H7 (cell line): Measurements from ENCODE around the gene MAP2. TPM values are rescaled to one million over a fixed set of nuclear protein-coding genes. Genes with fewer than 3 reads are reported as not detected.

ENCODE experiments used
- DNase-seq: peaks from one replicate; pipeline ENCODE4 v3.0.0; 2012
- H3K27me3 ChIP-seq: 2 replicates; pipeline ENCODE4 v1.6.0; 2011; ENCODE audit warnings: mild to moderate bottlenecking, low read length; ENCODE audit not compliant: control insufficient read depth, insufficient read depth
- H3K36me3 ChIP-seq: replicated peaks from 2 replicates; pipeline ENCODE4 v1.5.1; 2011; ENCODE audit warnings: low read length; ENCODE audit not compliant: control insufficient read depth, insufficient read depth
- H3K4me3 ChIP-seq: 2 replicates; pipeline ENCODE4 v1.5.1; 2011; ENCODE audit warnings: low read depth, mild to moderate bottlenecking, control low read depth, low read length, moderate library complexity; ENCODE audit not compliant: insufficient read depth
- total RNA-seq: library from RNA; depleted of rRNA; stranded (reverse); fragments of >200 nt; shearing (Covaris generic); gene quantifications from 2 replicates; pipeline ENCODE4 v1.2.3, GENCODE V29; 2014; rRNA removed

MAP2 gene, protein sequence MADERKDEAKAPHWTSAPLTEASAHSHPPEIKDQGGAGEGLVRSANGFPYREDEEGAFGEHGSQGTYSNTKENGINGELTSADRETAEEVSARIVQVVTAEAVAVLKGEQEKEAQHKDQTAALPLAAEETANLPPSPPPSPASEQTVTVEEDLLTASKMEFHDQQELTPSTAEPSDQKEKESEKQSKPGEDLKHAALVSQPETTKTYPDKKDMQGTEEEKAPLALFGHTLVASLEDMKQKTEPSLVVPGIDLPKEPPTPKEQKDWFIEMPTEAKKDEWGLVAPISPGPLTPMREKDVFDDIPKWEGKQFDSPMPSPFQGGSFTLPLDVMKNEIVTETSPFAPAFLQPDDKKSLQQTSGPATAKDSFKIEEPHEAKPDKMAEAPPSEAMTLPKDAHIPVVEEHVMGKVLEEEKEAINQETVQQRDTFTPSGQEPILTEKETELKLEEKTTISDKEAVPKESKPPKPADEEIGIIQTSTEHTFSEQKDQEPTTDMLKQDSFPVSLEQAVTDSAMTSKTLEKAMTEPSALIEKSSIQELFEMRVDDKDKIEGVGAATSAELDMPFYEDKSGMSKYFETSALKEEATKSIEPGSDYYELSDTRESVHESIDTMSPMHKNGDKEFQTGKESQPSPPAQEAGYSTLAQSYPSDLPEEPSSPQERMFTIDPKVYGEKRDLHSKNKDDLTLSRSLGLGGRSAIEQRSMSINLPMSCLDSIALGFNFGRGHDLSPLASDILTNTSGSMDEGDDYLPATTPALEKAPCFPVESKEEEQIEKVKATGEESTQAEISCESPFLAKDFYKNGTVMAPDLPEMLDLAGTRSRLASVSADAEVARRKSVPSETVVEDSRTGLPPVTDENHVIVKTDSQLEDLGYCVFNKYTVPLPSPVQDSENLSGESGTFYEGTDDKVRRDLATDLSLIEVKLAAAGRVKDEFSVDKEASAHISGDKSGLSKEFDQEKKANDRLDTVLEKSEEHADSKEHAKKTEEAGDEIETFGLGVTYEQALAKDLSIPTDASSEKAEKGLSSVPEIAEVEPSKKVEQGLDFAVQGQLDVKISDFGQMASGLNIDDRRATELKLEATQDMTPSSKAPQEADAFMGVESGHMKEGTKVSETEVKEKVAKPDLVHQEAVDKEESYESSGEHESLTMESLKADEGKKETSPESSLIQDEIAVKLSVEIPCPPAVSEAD (N-terminal part only)
- total RNA-seq, result 1.6 and 3.1 TPM in 2 replicates

DNA sequence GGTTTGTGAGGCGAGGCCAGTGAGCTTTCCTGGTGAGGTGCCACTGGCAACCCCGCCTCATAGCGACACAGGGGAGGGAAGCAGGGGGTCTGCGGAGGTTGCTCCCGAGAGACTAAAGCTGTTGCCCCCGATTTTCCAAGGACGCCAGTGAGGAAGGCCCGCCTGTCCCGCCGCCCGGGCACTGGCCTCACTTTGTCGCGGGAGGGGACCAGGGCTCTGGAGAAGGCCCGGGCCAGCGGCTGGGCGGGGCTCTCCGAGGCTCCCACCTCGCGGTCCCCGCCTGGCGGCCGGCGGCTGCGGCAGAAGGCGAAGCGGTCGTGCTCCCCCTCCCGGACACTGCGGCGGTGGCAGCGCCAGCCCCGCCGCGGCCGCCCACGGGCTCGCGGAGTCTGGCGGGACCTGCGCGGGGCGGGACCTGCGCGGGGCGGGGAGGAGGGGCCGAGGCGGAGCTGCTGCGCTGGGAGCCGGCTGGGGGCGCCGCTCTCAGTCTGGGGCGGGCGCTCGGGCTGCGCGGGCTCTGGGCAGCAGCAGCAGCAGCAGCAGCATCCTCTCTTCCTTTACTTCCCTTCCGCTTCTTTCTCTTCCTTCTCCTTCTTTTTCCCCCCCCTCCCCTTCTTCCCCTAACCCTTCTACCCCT is at the start of gene MAP2:
Gene MAP2 (plus strand): TSS at position 486 of the 637 bp plus-strand sequence. CDS start 229,124 bp downstream, outside the sequence.
- Histone ChIP-seq H3K27me3 (peaks cover 20% of the 10 kb centered on the region), H3K4me3 (peak within 1 kb of the TSS; percentile 43), H3K36me3 (no peaks in the 10 kb centered on the region)
- peak; percentile 90 for DNase-seq

DNA sequence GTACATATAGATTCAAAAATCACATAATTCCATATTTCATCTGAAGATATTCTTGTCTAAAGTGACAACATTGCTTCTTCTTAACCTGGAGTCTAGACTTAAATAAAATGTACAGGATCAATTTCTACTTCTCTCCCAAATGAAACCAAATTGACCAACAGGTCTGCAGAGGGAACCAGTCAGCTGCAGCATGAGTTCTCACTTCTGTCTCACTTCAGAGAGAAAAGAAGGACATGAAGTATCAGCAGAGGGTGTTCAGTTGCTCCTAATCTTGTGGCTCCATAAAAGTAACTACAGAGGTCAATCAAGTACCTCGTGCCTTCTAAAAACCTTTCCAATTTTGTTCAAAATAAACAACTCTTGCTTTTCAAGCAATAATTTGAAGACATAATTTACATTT is 47.2 kb upstream of the MAP2 start:
- no peaks in the 10 kb centered on the region for H3K27me3 ChIP-seq
- no peak overlapping the region for H3K4me3 ChIP-seq
- no peak for DNase-seq
- H3K36me3 ChIP-seq, result no peaks in the 10 kb centered on the region

DNA sequence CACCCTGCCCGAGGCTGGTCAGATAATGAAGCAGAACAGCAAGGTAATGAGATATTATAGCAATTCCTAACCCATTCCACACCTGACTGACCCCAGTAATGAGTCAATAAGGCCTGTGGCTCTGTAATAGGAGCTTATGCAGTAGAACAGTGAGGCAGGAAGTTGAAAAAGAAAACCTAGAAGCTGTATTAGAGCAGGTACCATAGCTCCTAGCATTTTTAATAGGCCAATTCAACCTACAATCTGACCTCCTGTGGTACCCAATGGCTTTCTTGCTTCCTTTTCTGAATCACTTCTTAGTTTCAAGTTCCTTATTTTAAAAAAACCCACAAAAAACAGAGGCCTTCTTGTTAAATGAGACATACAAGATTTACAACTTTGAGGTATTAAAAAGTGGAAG is 43.6 kb upstream of the MAP2 start:
- H3K27me3 ChIP-seq, result no peaks in the 10 kb centered on the region
- H3K4me3 ChIP-seq, result no peak overlapping the region
- no peak for DNase-seq
- no peaks in the 10 kb centered on the region for H3K36me3 ChIP-seq

DNA sequence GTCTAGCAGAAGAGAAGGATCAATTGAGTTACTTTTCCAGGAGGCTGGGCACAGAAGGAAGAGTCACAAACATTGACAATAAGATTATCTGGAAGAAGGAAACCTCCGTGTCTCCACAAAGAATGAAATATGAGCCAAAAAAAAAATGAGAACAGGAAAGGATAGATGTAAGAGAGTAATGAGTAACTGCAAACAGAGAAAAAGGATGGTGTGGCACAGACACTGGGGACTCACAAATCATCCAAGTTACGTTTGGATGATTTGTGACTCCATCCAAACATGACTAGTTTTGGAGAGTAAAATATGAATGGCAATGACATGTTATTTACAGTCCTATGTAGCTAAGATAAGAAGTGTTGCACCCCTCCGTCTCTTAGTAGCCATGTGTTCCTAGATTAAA is 42.8 kb upstream of the MAP2 start:
- H3K36me3 ChIP-seq, result no peaks in the 10 kb centered on the region
- DNase-seq, result no peak
- no peaks in the 10 kb centered on the region for H3K27me3 ChIP-seq
- no peak overlapping the region for H3K4me3 ChIP-seq

DNA sequence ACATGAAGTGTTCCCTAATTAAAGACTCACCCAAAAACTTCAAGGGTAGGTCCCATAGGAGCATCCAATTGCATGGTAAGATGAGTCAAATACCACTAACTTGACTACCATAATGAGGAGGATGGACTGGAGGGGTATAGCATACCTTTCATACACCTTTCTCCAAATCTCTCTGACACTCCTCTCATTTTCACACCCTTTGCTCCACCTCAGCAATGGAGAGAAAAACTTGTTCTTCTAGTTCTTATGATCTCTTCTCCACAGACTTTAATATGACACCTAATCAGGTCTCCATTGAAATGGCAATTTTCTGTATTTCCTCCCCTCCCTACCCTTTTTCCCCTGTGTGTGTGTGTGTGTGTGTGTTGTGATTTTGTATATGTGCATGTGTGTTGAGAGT is 41.1 kb upstream of the MAP2 start:
- Histone ChIP-seq H3K36me3 (no peaks in the 10 kb centered on the region), H3K27me3 (no peaks in the 10 kb centered on the region), H3K4me3 (no peak overlapping the region)
- no peak for DNase-seq

DNA sequence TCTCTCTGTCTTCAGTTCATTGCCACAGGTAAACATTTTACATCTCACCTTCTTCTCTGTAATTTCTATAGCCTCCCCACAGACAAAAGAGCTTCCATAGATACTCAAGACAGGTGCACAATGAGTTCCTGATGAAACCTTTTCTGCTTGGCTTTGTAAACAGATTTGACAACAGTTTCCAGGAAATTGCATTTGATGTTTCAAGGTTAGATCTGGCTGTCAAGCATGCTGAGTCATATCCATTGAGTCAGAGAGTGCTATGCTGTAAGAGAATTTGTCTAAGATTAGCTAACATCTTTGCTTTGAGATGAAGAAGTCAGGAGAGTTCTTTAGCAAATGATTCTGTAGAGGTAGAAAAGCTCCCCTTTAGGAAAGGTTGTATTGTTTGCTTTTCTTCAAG is 40.6 kb upstream of the MAP2 start:
- no peaks in the 10 kb centered on the region for H3K27me3 ChIP-seq
- DNase-seq, result no peak
- H3K36me3 ChIP-seq, result no peaks in the 10 kb centered on the region
- no peak overlapping the region for H3K4me3 ChIP-seq

DNA sequence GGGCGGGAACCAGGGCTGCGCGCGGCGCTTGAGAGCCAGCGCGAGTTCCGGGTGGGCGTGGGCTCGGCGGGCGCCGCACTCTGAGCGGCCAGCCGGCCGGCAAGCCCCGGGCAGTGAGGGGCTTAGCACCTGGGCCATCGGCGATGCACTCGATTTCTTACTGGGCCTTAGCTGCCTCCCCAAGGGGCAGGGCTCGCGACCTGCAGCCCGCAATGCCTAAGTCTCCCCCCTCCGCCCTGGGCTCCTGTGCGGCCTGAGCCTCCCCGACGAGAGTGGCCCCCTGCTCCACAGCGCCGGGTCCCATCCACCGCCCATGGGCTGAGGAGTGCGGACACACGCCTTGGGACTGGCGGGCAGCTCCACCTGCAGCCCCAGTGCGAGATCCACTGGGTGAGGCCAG is 36.5 kb upstream of the MAP2 start:
- no peaks in the 10 kb centered on the region for H3K36me3 ChIP-seq
- no peak overlapping the region for H3K4me3 ChIP-seq
- no peaks in the 10 kb centered on the region for H3K27me3 ChIP-seq
- peak; percentile 5 for DNase-seq

DNA sequence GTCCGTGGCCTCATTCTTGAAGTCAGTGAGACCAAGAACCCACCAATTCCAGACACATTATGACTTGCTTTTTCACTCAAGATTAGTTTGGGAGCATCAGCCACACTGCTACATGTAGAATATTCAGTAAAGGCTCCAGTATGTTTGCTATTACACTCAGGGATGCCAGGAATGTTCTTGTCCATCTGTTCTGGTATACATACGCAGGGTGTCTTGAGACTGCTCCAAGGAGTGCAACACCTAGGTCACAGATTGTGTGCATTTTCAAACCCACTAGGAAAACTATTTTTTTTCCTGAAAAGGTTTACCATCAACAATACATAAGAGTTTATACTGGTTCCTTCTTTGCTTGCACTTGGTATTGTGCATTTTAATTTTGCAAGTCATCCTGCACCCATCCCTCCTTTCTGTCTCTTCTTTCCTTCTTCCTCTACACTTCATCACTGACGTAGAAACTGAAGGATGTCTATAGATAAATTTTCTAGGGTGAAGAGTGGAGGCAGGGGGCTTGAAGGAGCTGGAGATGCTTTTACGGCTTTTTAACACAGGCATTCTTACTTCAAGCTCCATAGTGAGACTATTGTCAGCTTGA is 35.3 kb upstream of the MAP2 start:
- no peak for DNase-seq
- Histone ChIP-seq H3K4me3 (no peak overlapping the region), H3K27me3 (no peaks in the 10 kb centered on the region), H3K36me3 (no peaks in the 10 kb centered on the region)

DNA sequence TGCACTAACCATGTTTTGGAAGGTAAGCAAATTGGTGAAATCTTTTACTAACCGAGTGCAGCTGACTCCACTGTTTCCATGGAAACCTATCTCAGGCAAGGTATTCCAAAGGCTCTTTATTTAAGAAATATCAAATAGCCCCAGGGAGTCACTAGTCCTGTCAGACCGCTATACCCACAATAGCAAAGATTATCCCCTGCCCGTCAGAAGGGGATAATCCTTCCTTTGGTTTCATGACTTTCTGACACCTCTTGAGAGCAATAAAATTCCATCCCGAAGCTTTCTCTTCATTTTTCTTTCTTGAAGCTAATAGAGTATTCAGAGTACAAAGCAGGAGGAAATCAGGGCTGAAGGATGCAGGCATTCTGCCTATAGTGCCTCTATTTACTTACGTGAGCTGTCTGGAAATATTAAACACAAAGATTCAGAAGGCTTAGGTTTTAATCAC is 34.7 kb upstream of the MAP2 start:
- Histone ChIP-seq H3K4me3 (no peak overlapping the region), H3K27me3 (no peaks in the 10 kb centered on the region), H3K36me3 (no peaks in the 10 kb centered on the region)
- peak; percentile 6 for DNase-seq

DNA sequence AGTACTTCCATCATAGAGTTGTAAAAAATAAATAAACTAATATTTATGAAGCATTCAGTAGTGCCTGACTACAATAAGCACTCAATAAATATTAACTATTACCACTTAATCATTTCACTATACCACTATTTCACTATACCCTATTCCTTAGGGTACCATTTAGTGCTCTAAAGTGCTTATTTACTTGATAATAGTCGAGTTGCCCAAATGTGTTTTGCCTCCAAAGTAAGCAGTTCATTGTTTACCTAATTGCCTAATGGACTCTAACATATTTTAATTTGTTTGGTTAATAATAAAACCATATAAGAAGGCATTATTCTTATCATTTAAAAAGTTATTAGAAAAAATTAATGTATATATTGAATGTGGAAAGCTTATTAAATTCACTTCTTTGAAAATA is 33.0 kb upstream of the MAP2 start:
- no peaks in the 10 kb centered on the region for H3K27me3 ChIP-seq
- H3K4me3 ChIP-seq, result no peak overlapping the region
- no peaks in the 10 kb centered on the region for H3K36me3 ChIP-seq
- no peak for DNase-seq

DNA sequence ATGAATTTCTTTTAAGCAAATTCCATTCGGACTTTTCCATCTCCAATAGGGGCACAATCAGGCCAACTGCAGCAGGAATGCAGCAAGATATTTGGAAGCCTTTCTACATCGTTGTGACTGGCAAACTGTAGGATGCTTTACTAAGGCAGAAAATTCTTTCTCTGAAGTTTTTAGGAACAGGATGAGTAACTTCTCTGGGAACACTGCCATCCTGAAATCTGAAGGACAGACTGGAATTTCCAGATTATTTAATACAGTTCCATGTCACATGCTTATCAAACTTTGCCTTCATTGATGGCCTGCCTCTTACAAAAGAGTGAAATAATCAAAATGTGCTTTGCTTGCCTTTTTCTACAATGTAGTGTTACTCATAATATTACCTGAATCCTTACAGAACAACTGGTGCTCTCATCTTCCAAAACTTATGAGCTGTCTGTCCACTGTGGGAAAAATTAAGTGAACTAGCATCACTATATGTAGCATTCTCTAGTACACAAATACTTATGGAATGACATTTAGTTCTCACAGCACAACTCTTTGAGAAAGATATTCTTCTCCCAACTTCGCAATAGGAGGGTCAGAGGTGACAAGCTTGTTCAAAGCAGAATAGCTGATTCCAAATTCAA is 32.0 kb upstream of the MAP2 start:
- no peak for DNase-seq
- Histone ChIP-seq H3K4me3 (no peak overlapping the region), H3K36me3 (no peaks in the 10 kb centered on the region), H3K27me3 (no peaks in the 10 kb centered on the region)

DNA sequence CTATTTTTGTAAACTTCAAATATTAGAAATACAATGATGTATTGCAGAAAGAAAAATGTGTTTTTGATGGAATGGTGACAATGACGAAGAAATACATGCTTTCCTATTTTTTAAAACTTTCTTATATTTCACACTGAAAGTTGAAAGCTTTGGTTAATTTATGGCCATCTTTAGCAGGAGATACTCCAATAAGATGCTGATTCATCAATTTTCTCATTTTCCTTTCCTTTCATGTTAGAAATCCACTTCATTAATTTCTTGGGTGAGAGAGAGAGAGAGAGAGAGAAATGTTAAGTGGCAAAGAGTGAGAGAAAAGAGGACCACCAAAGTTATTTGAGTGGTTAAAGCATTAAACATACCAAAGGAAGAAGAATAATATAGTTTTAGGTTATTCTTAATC is 28.6 kb upstream of the MAP2 start:
- Histone ChIP-seq H3K36me3 (no peaks in the 10 kb centered on the region), H3K27me3 (no peaks in the 10 kb centered on the region), H3K4me3 (no peak overlapping the region)
- no peak for DNase-seq

DNA sequence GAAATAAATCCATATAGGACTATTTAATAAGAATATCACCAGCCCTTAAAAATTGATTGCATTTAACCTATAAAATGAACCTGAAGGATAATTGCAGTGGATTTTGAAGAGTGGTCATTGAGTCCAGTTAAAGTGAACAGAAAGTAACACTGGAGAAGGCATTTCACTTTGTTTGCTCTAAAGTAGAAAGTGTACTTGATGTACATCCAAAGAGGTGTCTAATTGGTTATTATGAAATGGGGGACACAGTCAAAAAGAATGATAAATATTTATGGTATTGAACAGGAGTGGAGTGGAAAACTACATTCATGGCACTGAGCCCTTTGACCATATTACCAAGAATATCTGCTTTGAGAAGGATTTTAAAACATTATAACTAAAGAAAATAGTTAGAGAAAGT is 28.2 kb upstream of the MAP2 start:
- Histone ChIP-seq H3K27me3 (no peaks in the 10 kb centered on the region), H3K4me3 (no peak overlapping the region), H3K36me3 (no peaks in the 10 kb centered on the region)
- no peak for DNase-seq
